Activated CD4-positive, alpha-beta T cell treated with anti-CD3 and anti-CD28 coated beads, Interleukin-2, amount 10 ng/mL, durations not matched to agents 24 days and 14 days (primary cell): ENCODE measurements around the gene APOL6. TPM values are rescaled to one million over a fixed set of nuclear protein-coding genes. Genes with fewer than 3 reads are reported as not detected.

Source experiments
- DNase-seq: peaks from one replicate; pipeline ENCODE4 v3.0.0; 2022
- H3K27ac Mint-ChIP-seq: one replicate; pipeline ENCODE4 v1.8.0; 2022; ENCODE audit warnings: mild to moderate bottlenecking, mixed read lengths
- H3K27me3 Mint-ChIP-seq: one replicate; pipeline ENCODE4 v1.8.0; 2022; ENCODE audit warnings: mixed read lengths
- H3K36me3 Mint-ChIP-seq: one replicate; pipeline ENCODE4 v1.8.0; 2022; ENCODE audit warnings: low read depth, mild to moderate bottlenecking, mixed read lengths
- H3K4me1 Mint-ChIP-seq: one replicate; pipeline ENCODE4 v1.8.0; 2021; ENCODE audit warnings: mixed read lengths
- H3K4me3 Mint-ChIP-seq: one replicate; pipeline ENCODE4 v1.8.0; 2022; ENCODE audit warnings: mild to moderate bottlenecking, moderate library complexity, mixed read lengths
- H3K9me3 Mint-ChIP-seq: one replicate; pipeline ENCODE4 v1.8.0; 2021; ENCODE audit warnings: mixed read lengths
- intact Hi-C: fragments of 100-400 bp; cut with micrococcal nuclease; formaldehyde crosslinking; loops from one replicate; pipeline ENCODE4 v1.15.1; 2023
- total RNA-seq: library from RNA; stranded (reverse); gene quantifications from 2 replicates; pipeline ENCODE4 v1.2.3, GENCODE V29; 2022

The APOL6 gene
- total RNA-seq, 1 donor from 2014 or later: 21.5 TPM

- no peak overlapping the region for H3K27ac Mint-ChIP-seq
- H3K4me1 Mint-ChIP-seq: peaks cover 18% of the 10 kb centered on the region
- DNase-seq: no peak
- no peaks in the 10 kb centered on the region for H3K36me3 Mint-ChIP-seq
- intact Hi-C loops: no loop called here
- H3K9me3 Mint-ChIP-seq: no peaks in the 10 kb centered on the region
- H3K4me3 Mint-ChIP-seq: no peak overlapping the region
- H3K27me3 Mint-ChIP-seq: peaks cover 4% of the 10 kb centered on the region
These were observed 11.0 kb upstream of the APOL6 start for GRCh38 chr22:35637254-35637653.

GRCh38 chr22:35638001-35638400, 10.2 kb upstream of the APOL6 start:
- H3K9me3 Mint-ChIP-seq: no peaks in the 10 kb centered on the region
- no peak overlapping the region for H3K27ac Mint-ChIP-seq
- peaks cover 4% of the 10 kb centered on the region for H3K27me3 Mint-ChIP-seq
- no peaks in the 10 kb centered on the region for H3K36me3 Mint-ChIP-seq
- peaks cover 18% of the 10 kb centered on the region for H3K4me1 Mint-ChIP-seq
- no peak overlapping the region for H3K4me3 Mint-ChIP-seq
- intact Hi-C loops: no loop called here
- no peak for DNase-seq

GRCh38 chr22:35638410-35638809, 9.8 kb upstream of the APOL6 start:
- H3K4me1 Mint-ChIP-seq: peaks cover 15% of the 10 kb centered on the region
- DNase-seq: no peak

GRCh38 chr22:35641494-35642120, 6.6 kb upstream of the APOL6 start:
- Mint-ChIP-seq H3K27ac (no peak overlapping the region), H3K4me3 (no peak overlapping the region), H3K4me1 (peaks cover 6% of the 10 kb centered on the region), H3K36me3 (no peaks in the 10 kb centered on the region), H3K9me3 (no peaks in the 10 kb centered on the region), H3K27me3 (peaks cover 4% of the 10 kb centered on the region)
- no peak for DNase-seq
- intact Hi-C loops: loop anchor here (10.0 kb wide), 1 partner anchor 513 kb away; no protein-coding TSS in a partner anchor

More at GRCh38 chr22:35638410-35638809, 9.8 kb upstream of the APOL6 start:
- Mint-ChIP-seq H3K4me3 (no peak overlapping the region), H3K27me3 (peaks cover 4% of the 10 kb centered on the region), H3K27ac (no peak overlapping the region), H3K36me3 (no peaks in the 10 kb centered on the region), H3K9me3 (no peaks in the 10 kb centered on the region)
- intact Hi-C loops: no loop called here

- Mint-ChIP-seq H3K27me3 (no peaks in the 10 kb centered on the region), H3K27ac (no peak overlapping the region), H3K9me3 (no peaks in the 10 kb centered on the region), H3K4me3 (no peak overlapping the region), H3K36me3 (no peaks in the 10 kb centered on the region), H3K4me1 (peaks cover 12% of the 10 kb centered on the region)
- intact Hi-C loops: loop anchor here (10.0 kb wide), 1 partner anchor 512 kb away; no protein-coding TSS in a partner anchor
- DNase-seq: no peak
These were observed 5.9 kb upstream of the APOL6 start for GRCh38 chr22:35642305-35642741.

GRCh38 chr22:35643991-35644390, 4.3 kb upstream of the APOL6 start:
- Mint-ChIP-seq H3K4me1 (peaks cover 20% of the 10 kb centered on the region), H3K36me3 (peaks cover 4% of the 10 kb centered on the region), H3K4me3 (no peak overlapping the region), H3K9me3 (no peaks in the 10 kb centered on the region), H3K27ac (no peak overlapping the region), H3K27me3 (no peaks in the 10 kb centered on the region)
- DNase-seq: no peak
- intact Hi-C loops: loop anchor here (10.0 kb wide), 1 partner anchor 511 kb away; no protein-coding TSS in a partner anchor

- H3K36me3 Mint-ChIP-seq: peaks cover 14% of the 10 kb centered on the region
- intact Hi-C loops: loop anchor here (10.0 kb wide), 1 partner anchor 509 kb away; no protein-coding TSS in a partner anchor
- H3K4me1 Mint-ChIP-seq: peaks cover 29% of the 10 kb centered on the region
- no peak for DNase-seq
- H3K4me3 Mint-ChIP-seq: no peak overlapping the region
- no peaks in the 10 kb centered on the region for H3K27me3 Mint-ChIP-seq
- no peak overlapping the region for H3K27ac Mint-ChIP-seq
- H3K9me3 Mint-ChIP-seq: no peaks in the 10 kb centered on the region
These were observed 2.6 kb upstream of the APOL6 start for GRCh38 chr22:35645646-35646045.

- Mint-ChIP-seq H3K27ac (peak overlapping the region; percentile 100), H3K4me1 (peaks cover 37% of the 10 kb centered on the region), H3K9me3 (peaks cover 8% of the 10 kb centered on the region), H3K36me3 (peaks cover 43% of the 10 kb centered on the region), H3K4me3 (peak overlapping the region; percentile 100), H3K27me3 (no peaks in the 10 kb centered on the region)
- DNase-seq: no peak
- intact Hi-C loops: loop anchor here (2.0 to 10.0 kb wide), 3 partner anchors 48 to 506 kb away; no protein-coding TSS in a partner anchor
These were observed 844 bp downstream of the APOL6 start for GRCh38 chr22:35649026-35649553.

- peak overlapping the region; percentile 100 for H3K4me3 Mint-ChIP-seq
- peak overlapping the region; percentile 100 for H3K27ac Mint-ChIP-seq
- H3K27me3 Mint-ChIP-seq: no peaks in the 10 kb centered on the region
- peaks cover 42% of the 10 kb centered on the region for H3K4me1 Mint-ChIP-seq
- peaks cover 48% of the 10 kb centered on the region for H3K36me3 Mint-ChIP-seq
- intact Hi-C loops: loop anchor here (2.0 to 10.0 kb wide), 3 partner anchors 47 to 505 kb away; no protein-coding TSS in a partner anchor
- H3K9me3 Mint-ChIP-seq: peaks cover 10% of the 10 kb centered on the region
- no peak for DNase-seq
These were observed 1.5 kb downstream of the APOL6 start for GRCh38 chr22:35649636-35650250.

GRCh38 chr22:35651085-35651484, 2.8 kb downstream of the APOL6 start:
- H3K36me3 Mint-ChIP-seq: peaks cover 61% of the 10 kb centered on the region
- H3K27ac Mint-ChIP-seq: peak overlapping the region; percentile 62
- no peaks in the 10 kb centered on the region for H3K27me3 Mint-ChIP-seq
- H3K4me1 Mint-ChIP-seq: peaks cover 48% of the 10 kb centered on the region
- peaks cover 14% of the 10 kb centered on the region for H3K9me3 Mint-ChIP-seq
- peak overlapping the region; percentile 100 for H3K4me3 Mint-ChIP-seq
- intact Hi-C loops: no loop called here
- no peak for DNase-seq

GRCh38 chr22:35653824-35654223, 5.6 kb downstream of the APOL6 start:
- peak overlapping the region; percentile 69 for H3K27ac Mint-ChIP-seq
- peak overlapping the region; percentile 15 for H3K4me3 Mint-ChIP-seq
- H3K4me1 Mint-ChIP-seq: peaks cover 57% of the 10 kb centered on the region
- DNase-seq: no peak
- H3K9me3 Mint-ChIP-seq: peaks cover 26% of the 10 kb centered on the region
- H3K27me3 Mint-ChIP-seq: no peaks in the 10 kb centered on the region
- intact Hi-C loops: no loop called here
- H3K36me3 Mint-ChIP-seq: peaks cover 86% of the 10 kb centered on the region

- H3K27me3 Mint-ChIP-seq: no peaks in the 10 kb centered on the region
- H3K9me3 Mint-ChIP-seq: peaks cover 23% of the 10 kb centered on the region
- intact Hi-C loops: no loop called here
- H3K36me3 Mint-ChIP-seq: peaks cover 92% of the 10 kb centered on the region
- H3K4me3 Mint-ChIP-seq: no peak overlapping the region
- peaks cover 59% of the 10 kb centered on the region for H3K4me1 Mint-ChIP-seq
- no peak for DNase-seq
- H3K27ac Mint-ChIP-seq: peak overlapping the region; percentile 44
These were observed 8.1 kb downstream of the APOL6 start for GRCh38 chr22:35656284-35656752.

GRCh38 chr22:35657571-35658312, 9.5 kb downstream of the APOL6 start:
- no peak for DNase-seq
- intact Hi-C loops: no loop called here
- Mint-ChIP-seq H3K4me1 (peaks cover 70% of the 10 kb centered on the region), H3K27ac (peak overlapping the region; percentile 56), H3K36me3 (peaks cover 94% of the 10 kb centered on the region), H3K9me3 (peaks cover 23% of the 10 kb centered on the region), H3K4me3 (no peak overlapping the region), H3K27me3 (no peaks in the 10 kb centered on the region)
